ENCODE data around the gene CA10.

DNA sequence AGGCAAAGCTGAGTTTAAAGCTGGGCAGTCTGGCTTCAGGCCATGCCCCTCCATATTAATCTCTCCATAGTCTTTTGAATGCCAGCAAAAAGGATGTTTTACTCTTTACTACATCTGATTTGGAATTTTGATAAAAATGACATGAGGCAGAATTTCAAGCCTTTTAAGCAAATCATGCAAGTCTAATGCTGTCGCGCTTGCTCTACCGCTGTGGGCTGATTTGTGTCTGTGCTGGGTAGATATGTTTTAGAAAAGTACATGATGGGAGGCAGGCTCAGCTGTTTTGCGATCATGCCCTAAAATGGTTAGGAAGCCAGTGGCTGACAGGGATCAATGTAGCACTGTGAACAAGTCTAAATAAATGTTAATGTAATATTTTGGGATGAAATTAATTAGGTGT, 311.9 kb downstream of the CA10 start:
- TF ChIP-seq, protein P1, sequence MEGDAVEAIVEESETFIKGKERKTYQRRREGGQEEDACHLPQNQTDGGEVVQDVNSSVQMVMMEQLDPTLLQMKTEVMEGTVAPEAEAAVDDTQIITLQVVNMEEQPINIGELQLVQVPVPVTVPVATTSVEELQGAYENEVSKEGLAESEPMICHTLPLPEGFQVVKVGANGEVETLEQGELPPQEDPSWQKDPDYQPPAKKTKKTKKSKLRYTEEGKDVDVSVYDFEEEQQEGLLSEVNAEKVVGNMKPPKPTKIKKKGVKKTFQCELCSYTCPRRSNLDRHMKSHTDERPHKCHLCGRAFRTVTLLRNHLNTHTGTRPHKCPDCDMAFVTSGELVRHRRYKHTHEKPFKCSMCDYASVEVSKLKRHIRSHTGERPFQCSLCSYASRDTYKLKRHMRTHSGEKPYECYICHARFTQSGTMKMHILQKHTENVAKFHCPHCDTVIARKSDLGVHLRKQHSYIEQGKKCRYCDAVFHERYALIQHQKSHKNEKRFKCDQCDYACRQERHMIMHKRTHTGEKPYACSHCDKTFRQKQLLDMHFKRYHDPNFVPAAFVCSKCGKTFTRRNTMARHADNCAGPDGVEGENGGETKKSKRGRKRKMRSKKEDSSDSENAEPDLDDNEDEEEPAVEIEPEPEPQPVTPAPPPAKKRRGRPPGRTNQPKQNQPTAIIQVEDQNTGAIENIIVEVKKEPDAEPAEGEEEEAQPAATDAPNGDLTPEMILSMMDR (IDR thresholded peaks at IDR 0.05), result no peak
- TF ChIP-seq POLR2A (IDR thresholded peaks at IDR 0.05), result no peak

Measured in vagina (tissue), 2 donors.